Raji (cell line): ENCODE results near the gene BTBD2.

Experiments
- POLR2A ChIP-seq: IDR thresholded peaks from 2 replicates; pipeline ENCODE4 v1.6.1; 2011; ENCODE audit warnings: low read depth, low read length, control low read depth; ENCODE audit not compliant: insufficient read depth

The BTBD2 gene

GRCh38 chr19:1943661-1944087 lies 71.8 kb downstream of the BTBD2 start:
- no peak for TF ChIP-seq POLR2A

- no peak for TF ChIP-seq POLR2A
These were observed 72.5 kb downstream of the BTBD2 start for GRCh38 chr19:1942934-1943555.

GRCh38 chr19:1942078-1942933 lies 73.2 kb downstream of the BTBD2 start:
- peak; percentile 51; the same call in 1 of the 2 replicates for TF ChIP-seq POLR2A

GRCh38 chr19:1941146-1942077 lies 74.1 kb downstream of the BTBD2 start, which contains the start of gene CSNK1G2:
TSS of gene CSNK1G2 (plus strand) at chr19:1941172. CDS start at chr19:1969773, 28,601 bp downstream.
- no peak for TF ChIP-seq POLR2A

- TF ChIP-seq POLR2A: no peak
These were observed 77.4 kb downstream of the BTBD2 start for GRCh38 chr19:1938071-1938470.

- TF ChIP-seq POLR2A: no peak
These were observed 78.5 kb downstream of the BTBD2 start for GRCh38 chr19:1936916-1937610.

- TF ChIP-seq POLR2A: no peak
These were observed 79.1 kb downstream of the BTBD2 start for GRCh38 chr19:1936430-1936829.

GRCh38 chr19:1935484-1936208 lies 79.9 kb downstream of the BTBD2 start:
- TF ChIP-seq POLR2A: peak; percentile 45; the same call in 1 of the 2 replicates
